ENCODE measurements around the gene CCDC88B.
"Not testable (repeated sequence)": the region's sequence is repeated elsewhere in the genome, so short reads cannot be mapped to it uniquely, and the experiment has no call there.

CCDC88B gene

GRCh38 chr11:64306563-64306875, 33.5 kb upstream of the CCDC88B start:
- TF ChIP-seq POLR2A (IDR thresholded peaks at IDR 0.05; ENCODE audit: low read depth, low read length) = no peak
- no peak for TF ChIP-seq TAF1 (IDR thresholded peaks at IDR 0.05; ENCODE audit: borderline replicate concordance, low read depth, low read length)
- TF ChIP-seq POLR2AphosphoS5 (IDR thresholded peaks at IDR 0.05; ENCODE audit: low read depth, low read length) = no peak
- FAIRE-seq = peak; percentile 70
- no peak for DNase-seq (ENCODE audit: insufficient read length)

- TF ChIP-seq POLR2AphosphoS5 (IDR thresholded peaks at IDR 0.05; ENCODE audit: low read depth, low read length) (no peak), POLR2A (IDR thresholded peaks at IDR 0.05; ENCODE audit: low read depth, low read length) (no peak), TAF1 (IDR thresholded peaks at IDR 0.05; ENCODE audit: borderline replicate concordance, low read depth, low read length) (no peak)
- DNase-seq (ENCODE audit: insufficient read length) (no peak), FAIRE-seq (no peak)
These were observed 33.0 kb upstream of the CCDC88B start for GRCh38 chr11:64306876-64307622.

- DNase-seq (ENCODE audit: insufficient read length) = not testable (repeated sequence)
These were observed 32.2 kb upstream of the CCDC88B start for GRCh38 chr11:64307795-64308194.

GRCh38 chr11:64312947-64313346, 27.1 kb upstream of the CCDC88B start:
- FAIRE-seq = no peak

More at GRCh38 chr11:64307795-64308194, 32.2 kb upstream of the CCDC88B start:
- not testable (repeated sequence) for FAIRE-seq

GRCh38 chr11:64313491-64314145, 26.4 kb upstream of the CCDC88B start:
- FAIRE-seq (no peak), DNase-seq (ENCODE audit: insufficient read length) (no peak)
- TF ChIP-seq POLR2AphosphoS5 (IDR thresholded peaks at IDR 0.05; ENCODE audit: low read depth, low read length) (no peak), POLR2A (IDR thresholded peaks at IDR 0.05; ENCODE audit: low read depth, low read length) (no peak), TAF1 (IDR thresholded peaks at IDR 0.05; ENCODE audit: borderline replicate concordance, low read depth, low read length) (no peak)

More at GRCh38 chr11:64312947-64313346, 27.1 kb upstream of the CCDC88B start:
- no peak for DNase-seq (ENCODE audit: insufficient read length)
- no peak for TF ChIP-seq TAF1 (IDR thresholded peaks at IDR 0.05; ENCODE audit: borderline replicate concordance, low read depth, low read length)
- TF ChIP-seq POLR2A (IDR thresholded peaks at IDR 0.05; ENCODE audit: low read depth, low read length) = no peak
- TF ChIP-seq POLR2AphosphoS5 (IDR thresholded peaks at IDR 0.05; ENCODE audit: low read depth, low read length) = no peak

- DNase-seq (ENCODE audit: insufficient read length) = no peak
- no peak for FAIRE-seq
- TF ChIP-seq TAF1 (IDR thresholded peaks at IDR 0.05; ENCODE audit: borderline replicate concordance, low read depth, low read length) (no peak), POLR2AphosphoS5 (IDR thresholded peaks at IDR 0.05; ENCODE audit: low read depth, low read length) (0 out of 2 replicates have a peak, but pooled peaks have one; percentile 14), POLR2A (IDR thresholded peaks at IDR 0.05; ENCODE audit: low read depth, low read length) (no peak)
These were observed 25.7 kb upstream of the CCDC88B start for GRCh38 chr11:64314146-64314804.

GRCh38 chr11:64314805-64315561, 25.0 kb upstream of the CCDC88B start:
- no peak for DNase-seq (ENCODE audit: insufficient read length)
- no peak for FAIRE-seq
- no peak for TF ChIP-seq POLR2AphosphoS5 (IDR thresholded peaks at IDR 0.05; ENCODE audit: low read depth, low read length)
- no peak; the same call in 1 of the 2 replicates for TF ChIP-seq POLR2A (IDR thresholded peaks at IDR 0.05; ENCODE audit: low read depth, low read length)

GRCh38 chr11:64315667-64316526, 24.1 kb upstream of the CCDC88B start:
- peak; percentile 13; the same call in 1 of the 2 replicates for TF ChIP-seq POLR2AphosphoS5 (IDR thresholded peaks at IDR 0.05; ENCODE audit: low read depth, low read length)
- DNase-seq (ENCODE audit: insufficient read length); FAIRE-seq: not testable (repeated sequence)

- DNase-seq (ENCODE audit: insufficient read length) = no peak
- TF ChIP-seq POLR2A (IDR thresholded peaks at IDR 0.05; ENCODE audit: low read depth, low read length) (no peak), TAF1 (IDR thresholded peaks at IDR 0.05; ENCODE audit: borderline replicate concordance, low read depth, low read length) (no peak), POLR2AphosphoS5 (IDR thresholded peaks at IDR 0.05; ENCODE audit: low read depth, low read length) (no peak)
- FAIRE-seq = no peak
These were observed 23.2 kb upstream of the CCDC88B start for GRCh38 chr11:64316672-64317324.

GRCh38 chr11:64317325-64317960, 22.6 kb upstream of the CCDC88B start, which contains the start of gene TRMT112:
Gene TRMT112 (minus strand): TSS chr11:64317559. CDS start chr11:64317526, 33 bp downstream.
- no peak for FAIRE-seq
- peak; percentile 93 for TF ChIP-seq POLR2AphosphoS5 (IDR thresholded peaks at IDR 0.05; ENCODE audit: low read depth, low read length)
- peak; percentile 89 for TF ChIP-seq POLR2A (IDR thresholded peaks at IDR 0.05; ENCODE audit: low read depth, low read length)
- TF ChIP-seq TAF1 (IDR thresholded peaks at IDR 0.05; ENCODE audit: borderline replicate concordance, low read depth, low read length) = peak; percentile 74
- DNase-seq (ENCODE audit: insufficient read length) = peak; percentile 90
